DMS114 treated with DMSO at 0.1 percent for 48 hours (cell line): Measurements from ENCODE around the gene VENTX.

Source experiments
- DNase-seq: peaks from one replicate; lab custom pipeline; 2025; ENCODE audit not compliant: unreplicated experiment; lab: John Stamatoyannopoulos, UW

VENTX gene

DNA sequence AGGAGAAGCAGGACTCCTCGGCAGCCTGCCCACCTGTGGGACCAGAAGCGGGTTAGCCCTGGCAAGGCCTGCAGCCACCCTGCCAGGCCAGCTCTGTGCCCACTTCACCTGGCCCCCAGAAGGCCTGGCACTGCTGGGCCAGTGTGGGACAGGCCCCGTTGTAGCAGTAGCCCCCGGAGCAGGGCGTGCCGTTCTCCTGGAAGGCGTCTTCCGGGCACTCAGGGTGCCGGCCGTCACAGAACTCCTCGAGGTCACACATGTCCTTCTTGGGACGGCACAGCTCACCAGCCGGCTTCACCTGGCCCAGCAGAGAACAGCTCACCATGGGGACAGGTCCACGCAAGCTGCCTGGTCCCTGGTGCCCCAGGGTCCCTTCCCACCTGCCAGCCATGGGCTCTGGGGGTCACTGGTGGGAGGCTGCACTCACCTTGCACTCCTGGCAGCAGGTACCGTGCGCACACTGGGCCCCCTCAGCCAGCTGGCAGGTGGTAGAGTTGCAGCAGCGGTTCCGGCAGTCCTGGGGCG is 33.2 kb downstream of the VENTX start:
- DNase-seq = no peak

DNA sequence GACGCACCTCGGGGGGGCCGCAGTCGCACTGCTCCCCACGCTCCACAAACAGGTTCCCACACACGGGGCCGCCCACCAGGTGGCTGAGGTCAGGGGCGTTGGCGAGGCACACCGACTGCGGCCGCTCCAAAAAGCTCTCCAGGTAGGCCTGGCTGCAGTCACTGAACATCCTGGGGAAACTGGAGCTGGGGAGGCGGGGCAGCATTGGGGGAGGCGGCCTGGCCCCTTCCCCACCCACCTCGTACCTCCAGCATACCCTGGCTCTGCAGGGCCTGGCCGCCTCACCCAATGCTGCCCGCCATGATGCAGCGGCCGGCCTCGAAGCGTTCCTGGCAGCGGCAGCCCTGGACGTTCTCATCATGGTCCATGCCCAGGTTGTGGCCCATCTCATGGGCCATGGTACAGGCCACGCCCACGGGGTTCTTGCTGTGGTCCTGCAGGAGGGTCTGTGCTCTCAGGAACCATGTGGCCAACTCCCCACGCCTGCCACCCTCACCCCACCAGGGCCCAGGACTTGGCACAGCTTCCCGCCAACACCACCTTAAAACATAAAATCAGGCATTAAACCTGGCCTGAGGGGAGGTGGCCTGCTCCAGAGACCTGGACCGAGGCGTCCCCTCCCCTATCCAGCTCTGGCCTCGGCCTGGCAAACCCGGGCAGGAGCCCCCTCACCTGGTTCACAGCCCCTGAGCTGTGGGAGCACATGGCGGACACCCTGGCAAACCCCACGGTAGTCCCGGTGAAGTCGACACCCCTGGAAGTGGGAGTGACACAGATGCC is 34.1 kb downstream of the VENTX start:
- DNase-seq = no peak

DNA sequence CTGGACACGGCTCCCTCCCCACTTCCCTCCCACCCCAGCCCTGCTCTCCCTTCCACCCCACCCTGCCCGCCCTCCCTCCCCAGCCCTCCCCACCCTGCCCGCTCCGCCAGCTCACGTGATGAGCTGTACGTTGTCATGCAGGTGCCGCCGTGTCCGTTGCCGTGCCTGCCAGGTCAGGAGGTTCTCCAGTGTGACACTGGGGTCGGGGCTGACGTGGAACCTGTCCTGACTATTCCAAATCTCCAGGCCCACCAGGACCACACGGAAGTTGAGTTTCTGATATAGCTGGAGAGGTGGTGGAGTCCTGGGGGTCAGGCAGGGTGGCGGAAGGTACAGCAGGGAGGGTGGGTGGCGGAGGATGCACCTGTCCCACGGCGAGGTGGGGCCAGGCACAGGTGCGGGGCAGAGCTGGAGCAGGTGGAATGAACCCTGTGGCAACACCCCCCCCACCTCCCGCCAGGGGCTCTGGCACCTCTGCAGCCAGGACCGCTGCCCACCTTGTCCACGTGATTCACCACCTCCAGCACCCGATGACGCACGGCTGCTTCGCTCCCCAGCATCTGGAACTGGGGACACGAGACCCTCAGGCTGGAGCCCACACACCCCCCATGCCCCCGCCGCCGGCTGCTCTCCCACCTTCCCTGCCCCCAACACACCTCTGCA is 34.8 kb downstream of the VENTX start:
- DNase-seq = no peak

DNA sequence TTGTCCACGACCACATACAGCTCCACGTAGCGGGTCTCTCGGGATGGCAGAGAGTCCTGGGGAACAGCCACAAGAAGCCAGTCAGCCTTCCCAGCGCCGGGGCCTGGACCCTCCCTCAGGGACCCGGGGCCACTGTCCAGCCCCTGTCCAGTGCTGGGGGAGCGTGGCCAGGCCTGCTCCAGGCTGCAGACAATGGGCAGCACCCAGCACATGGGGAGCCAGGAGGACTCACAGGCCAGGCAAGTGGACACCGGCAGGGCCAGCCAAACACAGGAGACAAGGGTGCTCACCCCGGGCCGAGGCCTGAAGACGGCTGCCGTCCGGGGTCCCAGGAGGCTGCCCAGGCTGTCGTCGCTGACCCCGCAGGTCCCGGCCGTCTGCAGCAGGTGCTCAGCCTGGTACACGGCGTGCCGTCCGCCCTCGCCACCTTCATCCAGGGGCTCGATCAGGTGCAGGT is 35.3 kb downstream of the VENTX start:
- no peak for DNase-seq

DNA sequence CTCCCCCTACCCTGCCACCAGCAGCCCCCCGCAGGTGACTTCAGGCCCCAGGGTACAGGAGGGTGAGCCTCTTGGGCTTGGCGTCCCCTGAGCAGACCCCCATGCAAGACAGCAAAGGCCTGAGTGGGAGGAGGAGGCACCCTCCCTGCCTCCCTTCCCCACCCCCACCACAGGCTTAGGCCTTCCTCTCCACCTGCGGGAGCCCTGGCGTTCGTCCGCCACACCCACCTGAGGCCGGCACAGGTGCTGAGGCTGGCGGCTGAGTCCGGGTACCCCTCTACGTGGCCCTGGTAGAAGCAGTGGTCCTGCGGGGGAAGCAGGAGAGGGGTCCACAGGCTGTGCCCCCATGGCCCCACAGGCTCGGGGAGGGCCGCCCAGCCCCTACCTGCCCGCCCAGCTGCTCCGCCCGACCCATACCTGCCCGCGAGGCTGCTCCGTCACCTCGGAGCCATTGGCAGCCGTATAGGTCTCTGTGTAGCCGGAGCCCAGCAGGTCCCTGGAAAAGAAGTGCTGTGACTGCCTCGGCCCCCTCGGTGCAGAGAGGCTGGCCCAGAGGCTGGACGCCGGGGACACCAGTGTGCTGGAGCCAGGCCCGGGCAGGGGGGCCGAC is 36.0 kb downstream of the VENTX start:
- no peak for DNase-seq

DNA sequence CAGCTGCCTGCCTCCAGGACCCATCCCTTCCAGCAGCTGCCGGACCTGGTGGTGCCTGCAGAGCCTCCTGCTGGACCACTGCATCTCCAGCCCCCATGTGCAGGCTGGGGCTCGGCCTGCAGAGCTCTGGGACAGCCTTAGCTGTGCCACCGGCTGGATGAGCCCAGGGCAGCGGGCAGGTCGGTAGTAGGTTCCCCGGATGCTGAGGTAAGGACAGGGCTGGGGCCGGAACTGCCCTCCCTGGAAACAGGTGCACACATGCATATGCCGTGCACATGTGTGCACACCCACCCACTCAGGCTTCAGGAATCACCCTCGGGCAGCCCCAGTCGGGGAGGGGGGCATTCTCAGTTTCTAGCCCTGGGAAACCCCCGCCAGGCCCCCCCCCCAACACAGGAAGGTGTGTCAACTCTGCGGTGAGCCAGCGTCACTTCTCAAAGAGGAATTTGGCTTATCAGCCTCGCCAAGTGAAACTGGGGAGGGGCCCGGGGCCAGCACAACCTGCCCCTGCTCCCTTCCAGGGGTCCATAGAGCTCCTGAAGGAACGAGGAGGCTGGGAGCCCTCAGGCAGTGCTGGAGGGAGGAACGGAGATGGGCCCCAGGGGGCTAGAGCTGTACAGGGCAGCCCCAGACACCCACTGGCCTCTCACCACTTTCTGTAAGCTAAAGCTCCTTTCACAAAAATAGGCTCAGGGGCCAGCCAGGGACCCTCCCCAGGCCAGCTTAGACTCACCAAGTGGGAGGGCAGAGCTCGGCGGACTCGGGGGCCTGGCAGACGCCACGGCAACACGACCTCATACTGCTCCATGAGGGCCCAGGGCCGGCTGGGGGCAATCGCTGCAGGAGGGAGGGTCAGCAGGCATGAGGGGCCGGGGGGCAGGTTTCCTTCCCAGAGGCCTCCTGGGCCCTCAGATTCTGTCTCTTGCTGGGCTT is 37.4 kb downstream of the VENTX start:
- no peak for DNase-seq

DNA sequence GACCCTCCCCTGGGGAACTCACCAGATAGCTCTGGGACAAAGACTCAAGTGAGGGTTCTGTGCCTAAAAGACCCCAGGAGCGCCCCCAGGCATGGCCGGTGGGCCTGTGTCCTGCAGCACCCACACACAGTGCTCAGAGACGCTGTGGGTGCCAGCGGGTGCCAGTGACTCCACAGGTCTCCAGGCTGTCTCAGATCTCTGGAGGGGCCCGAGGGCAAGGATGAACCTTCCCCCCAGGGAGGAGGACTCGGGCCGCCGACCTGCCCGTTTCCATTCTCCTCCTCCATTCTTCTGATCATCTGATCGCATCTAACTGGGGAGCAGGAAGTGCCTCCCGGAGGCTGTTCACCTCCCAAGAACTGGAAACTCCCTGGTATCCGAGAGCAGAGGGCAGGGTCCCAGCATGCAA is 38.0 kb downstream of the VENTX start:
- DNase-seq = no peak

DNA sequence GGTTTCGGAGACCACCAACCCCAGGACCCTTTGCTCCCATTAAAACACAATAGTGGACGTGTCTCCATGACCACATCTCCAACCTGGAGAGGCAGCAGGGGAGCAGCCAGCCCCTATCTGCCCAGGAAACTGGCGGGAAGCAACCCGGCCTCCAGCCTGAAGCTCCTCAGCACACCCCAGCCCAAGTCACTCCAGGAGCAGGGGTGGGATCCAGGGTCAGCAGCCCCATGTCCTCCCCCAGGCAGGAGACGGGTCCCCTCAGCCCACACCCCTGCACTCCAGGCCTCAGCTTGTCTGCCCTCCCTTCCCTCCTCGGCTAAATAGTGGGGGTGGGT is 38.4 kb downstream of the VENTX start:
- no peak for DNase-seq

DNA sequence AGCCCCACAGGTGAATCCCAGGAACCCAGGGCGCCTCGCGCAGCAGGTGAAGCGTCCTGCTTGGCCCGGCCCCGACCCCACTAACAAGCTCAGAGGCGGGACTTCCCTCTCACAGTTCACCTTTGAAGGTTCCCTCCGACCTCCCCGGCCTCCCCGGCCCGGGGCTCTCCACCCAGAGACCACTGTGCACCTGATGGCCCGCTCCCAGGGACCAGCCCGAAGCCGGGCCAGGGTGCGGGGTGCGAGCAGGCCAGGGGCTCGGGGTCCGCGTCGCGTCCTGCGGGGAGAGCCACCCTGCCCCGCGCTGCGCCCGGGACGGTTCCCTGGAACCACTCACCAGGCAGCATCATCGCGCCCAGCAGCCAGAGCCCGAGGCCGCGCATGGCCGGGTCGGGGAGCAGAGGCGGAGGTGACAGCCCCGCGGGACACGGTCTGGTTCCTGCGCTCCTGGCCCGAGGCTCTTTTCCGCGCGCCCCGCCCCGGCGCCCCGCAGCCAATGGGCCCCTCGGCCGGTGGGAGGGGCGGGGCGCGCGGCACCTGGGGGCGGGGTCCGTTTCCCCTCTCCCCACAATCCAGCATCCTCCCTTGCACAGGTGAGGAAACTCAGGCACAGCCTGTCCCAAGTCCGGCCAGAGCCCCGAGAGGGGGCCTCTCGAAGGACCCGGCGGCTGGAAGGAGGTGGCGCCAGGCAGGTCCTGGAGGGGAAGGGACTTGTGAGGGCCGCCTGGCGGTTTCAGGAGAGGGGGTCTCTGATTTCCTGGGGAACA is 39.0 kb downstream of the VENTX start, which contains the start of gene ADAM8:
Gene ADAM8 (minus strand): TSS at position 434 of the 767 bp plus-strand sequence. CDS start 51 bp downstream, at position 383.
- no peak for DNase-seq

DNA sequence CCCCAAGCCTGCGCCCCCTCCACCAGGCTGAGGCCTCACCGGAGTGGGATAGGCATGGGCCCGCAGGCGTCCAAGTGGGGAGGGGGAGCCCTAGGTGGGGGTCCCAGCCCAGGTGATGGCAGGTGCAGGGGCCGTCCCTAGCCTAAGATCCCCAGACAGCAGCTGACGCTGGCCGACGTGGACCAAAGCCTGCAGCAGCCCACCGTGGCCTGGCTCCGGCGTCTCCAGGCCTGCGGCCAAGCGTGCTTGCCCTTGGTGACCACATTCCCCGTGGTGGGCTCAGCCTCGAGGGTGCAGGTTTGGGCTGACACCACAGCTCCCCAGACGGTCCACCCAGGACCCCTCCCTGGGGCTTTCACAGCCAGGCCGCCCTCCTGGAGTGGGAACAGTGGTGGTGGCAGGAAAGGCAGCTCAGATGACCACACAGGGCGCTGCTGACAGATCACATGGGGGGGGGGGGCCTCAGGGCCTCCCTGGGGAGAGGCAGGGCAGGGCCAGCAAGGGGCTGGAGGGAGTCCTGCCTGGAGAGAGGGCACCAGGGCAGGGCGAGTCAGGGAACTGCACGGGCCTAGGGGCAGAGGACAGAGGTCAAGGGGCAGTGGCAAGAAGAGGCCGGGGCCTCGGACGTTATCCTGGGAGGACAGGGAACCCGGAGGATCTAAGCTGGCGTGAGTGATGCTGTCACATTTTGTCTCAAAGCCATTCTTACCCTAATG is 39.8 kb downstream of the VENTX start:
- no peak for DNase-seq

DNA sequence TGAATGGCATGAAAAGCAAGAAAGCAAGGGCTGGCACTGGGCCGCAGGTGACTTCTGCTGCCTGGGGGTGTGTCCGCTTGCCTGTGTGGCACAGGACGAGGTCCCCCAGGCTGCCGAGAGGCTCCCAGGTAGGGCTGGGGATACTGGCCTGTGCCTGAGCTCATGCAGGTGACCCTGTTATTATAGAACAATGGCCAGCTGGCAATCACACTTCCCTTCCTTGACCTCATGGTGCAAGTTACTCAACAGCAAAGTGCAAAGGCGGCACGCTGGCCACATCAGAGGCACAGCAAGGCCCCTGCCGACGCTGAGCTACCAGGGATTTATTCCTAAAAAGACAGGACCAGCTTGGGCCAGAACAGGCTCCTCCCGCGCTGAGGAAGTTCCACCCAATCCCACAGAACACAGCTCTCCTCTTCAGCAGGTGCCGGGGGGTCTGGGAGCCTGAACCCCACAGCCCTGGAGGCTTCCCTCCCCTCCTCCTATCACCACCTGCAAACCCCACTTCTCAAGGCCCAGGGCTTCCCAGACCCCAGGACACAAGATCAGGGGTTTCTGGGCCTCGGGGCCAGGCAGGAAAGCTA is 40.4 kb downstream of the VENTX start:
- no peak for DNase-seq

DNA sequence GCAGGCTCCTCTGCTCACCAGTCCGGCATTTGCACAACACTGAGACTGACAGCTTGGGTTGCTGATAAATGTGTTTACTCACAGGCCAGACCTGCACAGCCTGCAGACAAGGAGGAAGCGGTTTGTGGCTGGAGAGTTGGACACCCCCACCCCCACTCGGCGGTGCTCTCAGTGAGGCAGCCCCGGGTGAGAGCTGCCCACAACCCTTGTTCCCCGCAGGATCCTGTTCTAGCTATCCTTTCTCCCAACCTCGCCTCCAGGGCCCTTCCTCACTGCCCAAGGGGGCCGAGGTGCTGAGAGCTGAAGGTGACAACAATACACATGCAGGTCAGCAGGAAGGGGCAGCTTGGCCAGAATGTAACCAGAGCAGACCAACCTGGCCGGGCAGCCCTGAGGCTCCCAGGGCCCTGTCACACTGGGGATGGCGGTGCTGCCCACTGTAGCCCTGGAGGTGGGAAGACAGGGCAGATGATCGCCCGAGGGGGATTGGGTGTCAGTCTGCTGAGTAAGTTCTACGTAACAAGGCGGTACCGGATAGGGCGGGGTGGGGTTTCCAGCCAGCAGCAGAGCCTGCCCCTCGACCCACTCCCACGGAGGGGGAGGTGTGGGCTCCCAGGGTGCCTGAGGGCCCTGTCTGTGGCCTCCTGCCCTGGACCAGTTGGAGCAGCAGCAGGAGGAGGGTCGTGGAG is 41.1 kb downstream of the VENTX start:
- DNase-seq = no peak

DNA sequence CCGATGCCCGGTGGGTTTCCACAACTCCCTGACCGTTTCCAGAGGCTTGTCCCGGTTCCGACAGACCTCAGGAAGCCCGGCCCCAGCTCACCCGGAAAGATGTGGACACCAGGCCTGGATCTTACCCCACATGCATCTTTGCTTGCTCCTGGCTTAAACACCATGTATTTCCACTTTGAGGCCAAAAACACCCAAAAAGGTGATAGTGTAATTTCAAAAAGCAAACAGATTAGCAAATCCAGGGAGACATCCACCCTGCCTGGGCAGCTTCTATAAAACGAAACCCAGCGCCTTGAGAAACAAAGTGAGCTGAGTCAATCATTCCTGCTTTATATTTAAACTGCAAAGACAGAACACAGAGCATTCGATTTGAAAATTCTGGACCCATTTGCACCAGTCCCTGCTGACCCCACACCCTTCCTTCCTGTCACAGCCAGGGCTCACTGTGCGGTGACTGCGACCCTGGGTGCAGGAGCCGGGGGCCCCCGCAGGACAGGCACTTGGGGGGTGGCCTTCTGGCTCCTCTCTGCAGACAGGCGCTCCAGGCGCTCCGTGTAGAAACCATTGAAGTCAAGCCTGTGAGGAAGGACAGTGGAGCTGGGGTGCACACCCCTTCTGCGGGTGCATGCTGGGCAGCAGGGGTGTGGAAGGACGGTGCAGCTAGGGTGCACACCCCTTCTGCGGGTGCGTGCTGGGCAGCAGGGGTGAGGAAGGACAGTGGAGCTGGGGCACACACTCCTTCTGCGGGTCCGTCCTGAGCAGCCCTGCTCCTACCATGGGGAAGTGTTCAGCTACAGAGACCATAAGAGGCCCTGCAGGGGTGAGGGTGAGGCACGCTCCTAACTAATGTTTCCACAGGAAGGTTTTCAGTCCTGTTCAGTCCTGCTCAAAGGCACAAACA is 41.9 kb downstream of the VENTX start:
- no peak for DNase-seq

DNA sequence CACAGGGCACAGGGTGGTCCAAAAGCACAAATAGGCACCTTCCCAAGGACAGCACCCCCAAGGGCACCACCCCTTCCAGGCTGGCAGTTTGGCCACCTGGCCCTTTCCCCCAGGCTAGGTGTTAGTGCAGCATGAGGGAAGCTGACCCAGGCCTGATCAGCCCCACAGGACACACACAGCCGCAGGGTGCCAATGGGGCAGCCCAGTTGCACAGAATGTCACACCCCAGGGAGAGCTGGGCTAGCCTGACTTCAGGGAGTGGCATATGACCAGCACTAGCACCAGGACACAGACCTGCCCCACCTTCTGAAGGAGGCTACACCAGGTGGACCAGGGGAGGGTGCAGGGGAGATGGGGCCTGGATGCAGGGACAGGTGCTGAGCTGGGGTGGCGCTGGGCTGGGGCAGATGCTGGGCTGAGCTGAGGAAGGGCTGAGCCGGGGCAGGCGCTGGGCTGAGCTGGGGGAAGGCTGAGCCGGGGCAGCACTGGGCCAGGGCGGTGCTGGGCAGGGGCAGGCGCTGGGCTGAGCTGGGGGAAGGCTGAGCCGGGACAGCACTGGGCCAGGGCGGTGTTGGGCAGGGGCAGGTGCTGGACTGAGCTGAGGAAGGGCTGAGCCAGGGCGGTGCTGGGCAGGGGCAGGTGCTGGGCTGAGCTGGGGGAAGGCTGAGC is 42.9 kb downstream of the VENTX start:
- no peak for DNase-seq

DNA sequence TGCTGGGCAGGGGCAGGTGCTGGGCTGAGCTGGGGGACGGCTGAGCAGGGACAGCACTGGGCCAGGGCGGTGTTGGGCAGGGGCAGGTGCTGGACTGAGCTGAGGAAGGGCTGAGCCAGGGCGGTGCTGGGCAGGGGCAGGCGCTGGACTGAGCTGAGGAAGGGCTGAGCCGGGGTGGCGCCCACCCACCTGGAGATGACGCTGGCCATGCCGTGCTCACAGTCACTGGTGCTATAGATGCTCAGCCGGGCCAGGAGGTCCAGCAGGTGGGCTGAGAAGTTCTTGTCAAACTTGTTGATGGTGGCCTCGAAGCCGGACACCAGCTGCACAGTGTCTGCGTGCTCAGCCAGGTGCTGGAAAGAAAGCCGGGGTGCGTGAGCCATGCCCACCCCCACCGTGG is 43.4 kb downstream of the VENTX start:
- DNase-seq = no peak

DNA sequence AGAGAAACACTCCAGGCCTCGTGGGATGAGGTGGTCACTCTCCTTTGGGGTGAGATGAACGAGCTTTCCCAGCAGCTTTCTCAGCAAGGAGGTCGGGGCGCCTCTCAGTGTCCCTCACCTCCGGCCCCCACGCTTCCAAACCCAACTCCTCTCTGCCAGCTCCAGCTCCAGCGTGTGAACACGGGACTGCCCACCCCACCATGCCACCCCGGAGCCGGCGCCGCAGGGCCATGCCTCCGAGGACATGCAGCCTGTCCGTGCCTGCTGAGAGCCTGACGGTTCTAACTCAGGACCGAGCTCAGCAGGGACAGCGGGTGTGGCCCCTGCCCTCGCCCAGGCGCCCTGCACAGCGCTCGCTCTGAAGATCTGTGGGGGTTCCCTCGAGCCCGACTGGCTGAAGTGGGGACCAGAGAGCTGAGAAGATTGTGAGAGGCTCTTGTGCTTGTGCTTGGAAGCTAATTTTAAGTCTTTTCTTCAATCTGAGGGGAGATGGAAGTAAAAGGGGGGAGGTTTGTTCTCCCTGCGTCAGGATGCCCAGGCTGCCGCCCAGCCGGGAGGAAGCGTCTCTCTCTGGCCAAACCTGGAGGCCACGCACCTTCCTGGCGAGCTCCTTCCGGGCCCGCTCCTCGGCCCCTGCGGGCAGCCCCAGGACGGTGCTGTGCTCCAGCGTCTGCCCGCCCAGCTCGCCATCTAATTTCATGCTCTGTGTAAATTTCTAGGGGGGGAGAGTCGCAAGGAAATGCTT is 44.1 kb downstream of the VENTX start:
- DNase-seq = no peak
